ENCODE data around the gene CANT1.
"Not testable (repeated sequence)": the region's sequence is repeated elsewhere in the genome, so short reads cannot be mapped to it uniquely, and the experiment has no call there.

CANT1 gene

DNA sequence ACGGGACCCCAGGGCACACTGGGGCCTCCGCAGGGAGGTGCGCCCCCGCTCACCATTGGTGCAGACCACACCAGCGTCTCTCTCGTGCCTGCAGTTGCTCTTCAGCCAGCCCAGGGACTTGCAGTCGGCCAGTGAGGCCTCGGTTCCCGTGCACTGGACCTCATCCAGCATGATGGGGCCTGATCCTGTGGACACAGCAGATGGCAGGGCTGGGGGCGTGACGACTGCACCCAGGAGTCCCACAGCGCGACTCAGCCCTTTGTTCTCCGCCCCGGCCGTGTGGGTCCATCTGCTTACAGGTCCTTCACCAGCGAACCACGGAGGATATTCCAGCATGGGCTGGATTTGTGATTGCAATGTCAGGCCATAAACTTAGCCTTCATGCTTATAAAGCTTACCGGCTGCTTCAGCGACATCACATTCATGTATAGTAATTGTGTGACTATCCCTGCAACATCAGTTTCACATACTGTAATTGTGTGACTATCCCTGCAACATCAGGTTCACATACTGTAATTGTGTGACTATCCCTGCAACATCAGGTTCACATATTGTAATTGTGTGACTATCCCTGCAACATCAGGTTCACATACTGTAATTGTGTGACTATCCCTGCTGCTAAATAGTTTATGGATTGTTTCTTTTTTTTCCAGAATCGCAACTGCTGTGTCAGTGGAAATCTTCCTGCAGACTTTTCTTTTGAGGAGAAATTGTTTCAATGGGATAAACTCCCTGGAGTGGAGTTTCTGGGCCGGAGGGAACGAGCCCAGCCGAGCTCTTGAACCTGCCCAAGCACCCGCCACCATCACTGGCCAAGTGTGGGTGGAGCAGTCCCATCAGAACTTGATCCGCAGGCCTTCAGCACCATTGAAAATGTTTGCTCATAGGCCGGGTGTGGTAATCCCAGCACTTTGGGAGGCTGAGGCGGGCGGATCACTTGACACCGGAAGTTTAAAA lies 34.7 kb downstream of the CANT1 start:
- FAIRE-seq, result peak; percentile 99

- no peak for FAIRE-seq
These were observed 35.6 kb downstream of the CANT1 start for GRCh38 chr17:78973792-78974520.

DNA sequence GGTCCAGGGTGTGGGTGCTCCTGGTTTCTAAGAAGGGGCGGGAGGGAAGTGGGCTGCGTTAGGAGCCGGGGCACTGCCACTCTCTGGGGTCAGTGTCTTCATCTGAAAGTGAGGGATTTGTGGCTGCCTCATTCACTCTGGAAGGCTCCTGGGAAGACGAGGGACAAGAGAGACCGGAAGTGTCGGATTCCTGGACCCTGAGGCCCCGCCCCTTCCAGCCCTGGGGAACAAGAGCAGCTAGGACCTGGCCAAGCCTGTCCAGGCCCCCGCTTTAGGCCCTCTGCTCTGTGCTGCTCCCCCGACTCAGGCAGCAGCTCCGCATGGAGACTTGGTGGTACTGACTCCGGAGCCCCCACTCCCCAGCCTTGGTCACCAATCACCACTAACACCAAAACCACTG lies 36.4 kb downstream of the CANT1 start:
- FAIRE-seq, result no peak

DNA sequence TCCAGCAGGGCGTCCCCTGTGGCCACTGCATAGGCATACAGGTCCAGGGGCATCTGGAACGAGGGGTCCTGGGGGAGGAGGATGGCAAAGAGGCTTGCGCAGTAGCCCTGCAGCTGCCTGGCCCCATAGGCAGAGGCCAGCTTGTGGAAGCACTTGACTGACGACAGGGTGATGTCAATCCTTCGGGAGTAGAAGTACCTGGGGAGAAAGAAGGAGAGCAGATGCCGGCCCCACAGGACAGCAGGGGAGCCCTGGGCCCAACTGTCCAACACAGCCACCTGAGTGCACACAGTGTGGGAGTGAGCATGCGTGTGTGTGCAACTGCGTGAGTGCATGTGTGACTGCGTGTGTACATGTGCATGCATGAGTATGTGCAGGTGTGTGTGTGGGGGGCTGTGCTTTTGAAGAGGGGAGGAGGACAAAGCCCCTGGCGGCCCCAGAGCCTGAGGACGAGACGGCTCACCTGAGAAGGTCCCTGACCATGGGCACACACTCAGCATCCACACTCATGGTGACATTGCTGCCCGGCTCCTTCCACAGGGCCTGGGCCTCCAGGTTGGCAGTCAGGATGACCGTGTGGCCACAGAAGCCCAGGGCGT lies 37.0 kb downstream of the CANT1 start:
- FAIRE-seq, result no peak

DNA sequence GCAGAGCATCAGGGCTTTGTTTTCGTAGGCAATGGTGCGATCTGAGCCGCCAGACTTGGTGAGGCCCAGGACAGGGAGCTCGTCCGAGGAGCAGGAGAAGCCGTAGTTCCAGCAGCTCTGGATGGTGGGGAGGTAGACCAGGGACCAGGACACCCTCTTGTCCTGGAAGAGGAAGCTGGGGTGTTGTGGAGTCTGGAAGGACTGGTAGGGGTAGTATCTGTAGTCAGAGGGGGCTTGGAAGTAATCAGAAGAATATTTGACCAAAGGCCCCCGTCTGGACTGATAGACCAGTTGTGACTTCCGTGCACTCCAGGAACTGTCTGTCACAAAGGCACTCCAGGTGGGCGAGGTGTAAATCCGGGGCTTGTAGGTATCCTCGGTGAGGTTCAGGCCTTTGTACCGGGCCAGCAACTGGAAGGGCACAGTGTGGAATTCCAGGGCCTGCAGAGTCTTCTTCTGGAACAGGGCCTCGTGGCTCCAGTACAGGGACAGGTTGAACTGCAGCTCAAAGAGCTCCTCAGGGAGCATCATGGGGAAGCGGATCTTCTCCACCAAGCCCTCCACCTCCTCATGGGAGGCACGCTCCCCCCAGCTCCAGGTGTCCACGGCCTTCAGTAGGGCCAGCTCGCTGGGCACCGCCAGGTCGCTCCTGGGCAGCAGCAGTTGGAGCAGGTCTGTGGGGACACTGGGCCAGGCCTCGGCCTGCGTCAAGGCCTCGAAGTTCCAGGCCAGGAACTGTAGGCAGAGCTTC lies 37.6 kb downstream of the CANT1 start:
- no peak for FAIRE-seq

DNA sequence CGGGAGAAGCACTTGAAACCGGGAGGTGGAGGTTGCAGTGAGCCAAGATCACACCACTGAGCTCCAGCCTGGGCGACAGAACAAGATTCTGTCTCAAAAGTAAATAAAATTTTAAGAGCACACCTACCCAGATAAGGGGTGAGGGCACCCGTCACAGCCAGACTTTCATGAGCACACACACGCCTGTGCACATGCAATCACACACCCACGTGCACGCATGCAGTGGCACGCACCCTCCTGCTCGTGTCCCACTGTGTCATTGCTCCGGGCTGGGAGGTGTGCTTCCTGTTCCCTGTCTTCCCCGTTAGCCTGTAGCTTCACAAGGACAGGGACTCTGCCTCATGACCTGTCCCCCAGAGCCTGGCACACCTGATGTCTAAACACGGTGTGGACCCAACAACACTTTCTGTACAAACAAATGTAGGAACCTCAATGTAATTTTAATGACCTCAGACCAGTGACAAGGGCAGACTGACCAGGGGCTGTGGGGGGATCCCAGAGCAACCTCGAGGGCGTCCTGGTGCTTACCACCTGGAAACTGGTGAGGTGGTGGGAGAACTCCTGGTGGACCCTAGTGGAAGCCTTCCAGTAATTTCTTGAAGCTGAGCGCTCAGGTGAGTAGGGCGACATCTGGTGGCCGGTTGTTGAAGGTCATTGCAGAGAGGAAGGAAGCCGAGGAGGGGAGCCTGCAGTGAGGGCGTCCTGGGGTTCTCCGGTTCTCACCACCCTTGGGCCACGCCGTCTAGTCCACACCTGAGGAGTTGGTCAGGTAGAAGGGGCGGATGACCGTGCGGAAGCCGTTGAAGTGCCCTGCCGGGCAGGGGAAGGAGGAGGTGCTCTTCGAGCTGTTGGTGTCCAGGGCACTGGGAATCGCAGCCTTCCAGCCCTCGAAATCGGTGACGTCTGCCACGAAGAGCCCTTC lies 38.5 kb downstream of the CANT1 start:
- FAIRE-seq, result no peak

DNA sequence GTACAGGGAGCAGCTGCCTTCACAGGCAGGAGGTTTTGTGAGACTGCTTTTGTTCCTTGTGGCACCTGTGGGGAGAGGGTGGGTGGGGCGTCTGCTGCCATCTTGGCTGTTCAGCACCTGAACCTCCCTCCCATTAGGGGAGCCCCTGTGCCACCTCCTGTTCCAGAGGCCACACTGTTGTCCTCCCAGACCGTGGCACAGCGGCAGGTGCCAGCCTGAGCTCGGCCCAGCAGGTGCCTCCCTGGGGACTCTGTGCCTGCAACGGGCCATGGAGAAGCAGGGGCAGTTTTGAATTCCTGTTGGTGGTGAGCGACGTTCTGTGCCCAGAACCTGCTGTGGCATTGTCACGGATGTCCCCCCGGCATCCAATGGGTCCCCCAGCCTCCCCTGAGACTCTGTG lies 39.7 kb downstream of the CANT1 start:
- FAIRE-seq, result no peak

GRCh38 chr17:78967782-78968362 lies 41.7 kb downstream of the CANT1 start:
- no peak for FAIRE-seq

- no peak for FAIRE-seq
These were observed 42.5 kb downstream of the CANT1 start for GRCh38 chr17:78966910-78967600.

- no peak for FAIRE-seq
These were observed 43.3 kb downstream of the CANT1 start for GRCh38 chr17:78966123-78966813.

- FAIRE-seq, result no peak
These were observed 44.1 kb downstream of the CANT1 start for GRCh38 chr17:78965491-78965924.

GRCh38 chr17:78963378-78963777 lies 46.2 kb downstream of the CANT1 start:
- no peak for FAIRE-seq

GRCh38 chr17:78962984-78963348 lies 46.6 kb downstream of the CANT1 start:
- FAIRE-seq, result not testable (repeated sequence)

DNA sequence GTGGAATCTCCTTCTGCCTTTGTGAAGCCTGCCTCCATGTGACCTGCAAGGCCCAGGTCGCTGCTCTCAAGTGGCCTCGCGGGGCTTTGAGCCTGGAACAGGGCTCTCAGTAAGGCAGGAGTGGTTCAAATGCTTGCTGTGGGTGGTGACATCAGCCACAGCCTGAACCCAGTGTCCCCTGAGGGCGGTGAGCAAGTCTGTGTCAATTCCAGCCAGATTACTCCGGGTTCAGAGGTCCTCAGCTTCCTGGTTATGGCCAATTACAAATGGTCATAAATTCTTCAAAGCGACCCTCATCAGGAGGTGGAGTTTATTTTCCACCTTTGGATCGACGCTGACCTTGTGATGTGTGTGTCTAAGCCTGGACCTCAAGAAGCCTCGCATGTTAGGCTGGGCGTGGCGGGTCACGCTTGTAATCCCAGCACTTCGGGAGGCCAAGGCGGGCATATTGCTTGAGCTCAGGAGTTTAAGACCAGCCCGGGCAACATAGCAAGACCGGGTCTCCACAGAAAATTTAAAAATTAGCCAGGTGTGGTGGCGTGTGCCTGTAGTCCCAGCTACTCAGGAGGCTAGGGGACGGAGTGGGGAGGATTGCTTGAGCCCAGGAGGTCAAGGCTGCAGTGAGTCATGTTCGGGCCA lies 47.1 kb downstream of the CANT1 start:
- no peak for FAIRE-seq

GRCh38 chr17:78961571-78961970 lies 48.0 kb downstream of the CANT1 start:
- FAIRE-seq, result no peak

DNA sequence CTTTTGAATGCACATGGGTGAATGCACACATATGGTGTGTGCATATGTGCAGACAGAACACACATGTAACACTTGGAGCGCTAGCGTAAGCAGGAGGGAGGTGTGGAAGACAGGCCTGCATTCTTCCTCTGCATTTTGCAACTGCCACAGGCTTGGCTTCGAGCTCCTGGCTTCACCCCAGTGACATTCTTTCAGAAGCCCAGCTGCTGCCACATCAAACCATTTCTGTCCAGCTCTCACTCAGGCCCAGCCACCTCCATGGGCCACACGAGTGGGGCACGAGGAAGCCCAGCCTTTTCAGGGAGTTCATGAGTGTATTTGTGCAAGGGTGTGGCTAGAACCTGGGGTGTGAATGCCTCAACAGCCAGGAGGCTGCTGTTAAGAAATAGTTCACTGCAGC lies 48.6 kb downstream of the CANT1 start:
- FAIRE-seq, result no peak

- FAIRE-seq, result no peak
These were observed 49.8 kb downstream of the CANT1 start for GRCh38 chr17:78959803-78960202.

DNA sequence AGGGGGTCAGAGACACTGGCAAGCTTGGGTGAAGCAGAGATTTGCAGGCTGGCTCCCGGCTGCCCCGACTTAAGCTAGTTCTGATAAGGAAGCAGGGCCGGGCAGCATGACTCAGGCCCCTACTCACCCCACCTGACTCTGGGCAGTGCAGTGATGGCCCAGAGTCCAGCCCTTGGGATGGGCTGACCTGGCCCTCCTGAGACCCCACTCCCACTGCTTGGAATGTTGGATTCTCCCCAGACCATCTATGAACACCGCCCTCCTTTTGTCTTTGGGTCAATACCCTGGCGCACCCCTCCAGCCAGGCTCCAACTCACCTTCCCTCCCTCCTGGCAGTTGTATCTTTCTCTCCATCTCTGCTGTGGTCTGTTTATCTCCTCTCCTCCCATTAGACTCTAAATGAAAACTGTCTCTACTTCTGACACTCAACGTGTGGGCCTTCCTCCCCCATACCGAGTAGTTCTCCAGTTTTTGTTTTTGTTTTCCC lies 50.9 kb downstream of the CANT1 start:
- no peak for FAIRE-seq

DNA sequence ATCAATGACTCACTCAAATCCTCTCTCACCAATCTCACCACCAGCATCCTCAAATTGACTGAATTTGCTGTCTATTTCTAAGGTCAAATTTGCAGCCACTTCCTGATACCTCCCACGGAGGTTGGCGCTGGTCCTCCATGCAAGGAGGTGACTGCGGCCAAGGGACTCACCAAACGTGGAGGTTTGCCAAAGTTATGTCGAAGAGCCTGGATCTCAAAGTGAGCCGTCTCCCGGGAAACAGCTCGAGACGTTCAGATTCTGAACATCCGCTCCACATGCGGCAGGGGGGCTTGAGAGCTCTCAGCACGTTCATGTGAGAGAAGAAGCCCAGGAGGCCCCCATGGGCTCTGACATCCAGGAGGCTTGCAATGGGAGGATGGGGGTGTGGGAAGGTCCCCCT lies 52.4 kb downstream of the CANT1 start:
- no peak for FAIRE-seq
